ENCODE measurements around the gene STXBP5L.
"Not testable (repeated sequence)": the region's sequence is repeated elsewhere in the genome, so short reads cannot be mapped to it uniquely, and the experiment has no call there.

The STXBP5L gene

DNA sequence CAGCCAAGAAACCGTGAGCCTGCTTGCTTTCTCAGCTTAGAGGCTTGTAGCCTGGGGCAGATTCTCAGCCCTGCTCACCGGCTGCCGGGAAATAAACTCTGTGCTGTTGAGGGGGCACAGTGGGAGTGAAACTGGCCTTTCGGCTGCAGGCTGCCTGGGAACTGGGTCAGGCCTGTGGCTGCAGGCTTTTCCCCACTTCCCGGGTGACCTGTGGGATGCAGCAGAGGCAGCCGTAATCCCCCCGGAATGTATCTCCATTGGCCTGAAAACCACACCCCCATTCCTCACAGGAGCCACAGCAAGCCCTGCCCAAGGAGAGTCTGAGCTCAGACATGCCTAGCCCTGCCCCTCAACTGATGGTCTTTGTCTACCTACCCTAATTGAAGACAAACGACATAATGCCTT, 110.9 kb downstream of the STXBP5L start:
- DNase-seq (ENCODE audit: low spot score), result no peak

DNA sequence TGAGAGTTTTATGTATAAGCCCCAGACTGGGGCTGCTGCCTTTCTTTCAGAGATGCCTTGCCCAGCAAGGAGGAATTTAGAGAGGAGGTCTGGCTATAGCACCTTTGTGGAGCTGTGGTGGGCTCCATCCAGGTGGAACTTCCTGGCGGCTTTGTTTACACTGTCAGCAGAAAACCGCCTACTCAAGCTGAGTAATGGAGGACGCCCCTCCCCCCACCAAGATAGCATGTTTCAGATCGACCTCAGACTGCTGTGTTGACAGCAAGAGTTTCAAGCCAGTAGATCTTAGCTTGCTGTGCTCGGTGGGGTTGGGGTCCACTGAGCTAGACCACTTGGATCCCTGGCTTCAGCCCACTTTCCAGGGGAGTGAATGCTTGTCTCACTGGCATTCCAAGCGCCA, 155.6 kb downstream of the STXBP5L start:
- DNase-seq (ENCODE audit: low spot score), result no peak

GRCh38 chr3:121064121-121064520, 156.1 kb downstream of the STXBP5L start:
- DNase-seq (ENCODE audit: low spot score), result no peak

DNA sequence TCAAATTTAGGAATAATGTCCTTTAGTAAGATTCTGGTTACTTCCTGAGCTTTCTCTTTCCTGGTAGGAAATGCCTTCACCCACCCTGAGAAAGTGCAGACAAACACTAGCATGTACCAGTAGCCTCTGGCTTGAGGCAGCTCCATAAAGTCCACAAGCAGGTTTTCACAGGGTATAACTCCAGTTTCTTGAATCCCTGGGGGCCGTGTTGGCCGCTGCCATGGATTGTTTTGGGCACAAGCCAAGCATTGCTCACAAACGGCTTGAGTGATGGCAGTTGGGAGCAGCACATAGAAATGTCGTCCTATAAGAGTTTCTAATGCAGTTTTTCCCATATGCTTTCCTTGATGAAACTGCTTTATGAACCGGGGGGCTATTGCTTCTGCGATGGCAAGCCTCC, 164.1 kb downstream of the STXBP5L start:
- DNase-seq (ENCODE audit: low spot score), result peak; percentile 7

DNA sequence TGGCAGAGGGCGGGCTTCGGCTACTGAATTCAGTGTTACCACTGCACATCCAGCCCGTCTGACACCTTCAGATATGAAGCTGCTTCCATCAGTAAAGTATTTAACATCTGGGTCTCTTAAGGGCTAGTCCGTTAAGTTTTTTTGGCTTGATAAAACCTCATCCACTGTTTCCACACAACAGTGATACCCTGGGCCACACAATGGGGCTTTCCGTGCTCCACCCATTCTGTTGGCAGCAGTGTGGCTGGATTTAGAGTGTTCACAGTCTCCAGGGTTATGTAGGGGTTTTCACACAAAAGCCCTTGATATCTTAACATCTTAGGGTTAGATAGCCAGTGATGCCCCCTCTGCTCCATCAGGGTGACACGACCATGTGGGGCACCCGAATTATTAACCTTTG, 165.0 kb downstream of the STXBP5L start:
- DNase-seq (ENCODE audit: low spot score), result no peak

DNA sequence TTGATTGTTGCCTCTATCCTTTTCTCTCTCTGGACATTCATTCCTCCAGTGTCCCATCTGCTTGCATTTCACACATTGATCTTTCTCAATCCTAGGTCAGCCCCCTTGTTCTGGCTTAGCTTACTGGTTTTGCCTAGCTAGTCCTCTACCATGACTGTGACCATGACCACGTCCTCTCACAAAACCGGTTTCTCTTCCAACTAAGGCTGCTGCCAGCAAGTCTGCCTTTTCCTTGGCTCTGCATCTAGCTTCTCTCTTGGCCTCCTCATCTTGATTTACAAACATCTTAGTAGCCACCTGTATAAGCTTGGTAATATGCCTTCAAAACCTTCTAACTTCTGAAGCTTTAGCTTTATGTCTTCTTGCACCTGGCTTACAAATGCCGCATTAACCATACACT, 167.2 kb downstream of the STXBP5L start:
- DNase-seq (ENCODE audit: low spot score), result no peak

DNA sequence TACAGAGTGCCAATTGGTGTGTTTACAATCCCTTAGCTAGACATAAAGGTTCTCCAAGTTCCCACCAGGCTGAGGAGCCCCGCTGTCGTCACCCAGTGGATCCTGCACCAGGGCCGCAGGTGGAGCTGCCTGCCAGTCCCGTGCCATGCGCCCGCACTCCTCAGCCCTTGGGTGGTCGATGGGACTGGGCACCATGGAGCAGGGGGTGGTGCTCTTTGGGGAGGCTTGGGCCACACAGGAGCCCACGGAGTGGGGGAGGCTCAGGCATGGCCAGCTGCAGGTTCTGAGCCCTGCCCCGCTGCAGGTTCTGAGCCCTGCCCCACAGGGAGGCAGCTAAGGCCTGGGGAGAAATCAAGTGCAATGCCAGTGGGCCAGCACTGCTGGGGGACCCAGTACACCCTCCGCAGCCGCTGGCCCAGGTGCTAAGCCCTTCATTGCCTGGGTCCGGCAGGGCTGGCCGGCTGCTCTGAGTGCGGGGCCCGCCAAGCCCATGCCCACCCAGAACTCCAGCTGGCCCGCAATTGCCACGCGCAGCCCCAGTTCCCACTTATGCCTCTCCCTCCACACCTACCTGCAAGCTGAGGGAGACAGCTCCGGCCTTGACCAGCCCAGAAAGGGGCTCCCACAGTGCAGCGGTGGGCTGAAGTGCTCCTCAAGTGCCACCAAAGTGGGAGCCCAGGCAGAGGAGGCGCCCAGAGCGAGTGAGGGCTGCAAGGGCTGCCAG, 170.5 kb downstream of the STXBP5L start:
- not testable (repeated sequence) for DNase-seq (ENCODE audit: low spot score)

DNA sequence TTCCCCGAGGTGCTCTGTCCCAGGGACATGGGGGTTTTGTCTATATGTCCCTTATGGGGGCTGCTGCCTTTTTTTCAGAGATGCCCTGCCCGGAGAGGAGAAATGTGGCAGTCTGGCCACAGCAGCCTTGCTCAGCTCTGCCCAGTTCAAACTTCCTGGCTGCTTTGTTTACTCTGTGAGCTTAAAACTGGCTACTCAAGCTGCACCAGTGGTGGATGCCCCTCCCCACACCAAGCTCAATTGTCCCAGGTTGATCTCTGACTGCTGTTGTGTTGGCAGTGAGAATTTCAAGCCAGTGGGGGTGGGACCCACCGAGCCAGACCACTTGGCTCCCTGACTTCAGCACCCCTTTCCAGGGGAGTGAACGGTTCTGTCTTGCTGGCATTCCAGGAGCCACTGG, 188.9 kb downstream of the STXBP5L start:
- no peak for DNase-seq (ENCODE audit: low spot score)

DNA sequence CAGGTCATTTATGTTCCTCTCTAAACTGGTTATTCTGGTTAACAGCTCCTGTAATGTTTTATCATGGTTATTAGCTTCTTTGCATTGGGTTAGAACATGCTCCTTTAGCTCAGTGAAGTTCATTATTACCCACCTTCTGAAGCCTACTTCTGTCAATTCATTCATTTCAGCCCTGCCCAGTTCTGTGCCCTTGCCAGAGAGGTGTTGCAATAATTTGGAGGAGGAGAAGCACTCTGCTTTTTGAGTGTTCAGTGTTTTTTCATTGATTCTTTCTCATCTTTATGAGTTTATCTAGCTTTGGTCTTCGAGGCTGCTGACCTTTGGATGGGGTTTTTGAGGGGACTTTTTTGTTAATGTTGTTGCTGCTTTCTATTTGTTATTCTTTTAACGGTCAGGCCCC, 203.1 kb downstream of the STXBP5L start:
- DNase-seq (ENCODE audit: low spot score), result not testable (repeated sequence)

GRCh38 chr3:121111914-121112612, 204.1 kb downstream of the STXBP5L start:
- DNase-seq (ENCODE audit: low spot score), result no peak

DNA sequence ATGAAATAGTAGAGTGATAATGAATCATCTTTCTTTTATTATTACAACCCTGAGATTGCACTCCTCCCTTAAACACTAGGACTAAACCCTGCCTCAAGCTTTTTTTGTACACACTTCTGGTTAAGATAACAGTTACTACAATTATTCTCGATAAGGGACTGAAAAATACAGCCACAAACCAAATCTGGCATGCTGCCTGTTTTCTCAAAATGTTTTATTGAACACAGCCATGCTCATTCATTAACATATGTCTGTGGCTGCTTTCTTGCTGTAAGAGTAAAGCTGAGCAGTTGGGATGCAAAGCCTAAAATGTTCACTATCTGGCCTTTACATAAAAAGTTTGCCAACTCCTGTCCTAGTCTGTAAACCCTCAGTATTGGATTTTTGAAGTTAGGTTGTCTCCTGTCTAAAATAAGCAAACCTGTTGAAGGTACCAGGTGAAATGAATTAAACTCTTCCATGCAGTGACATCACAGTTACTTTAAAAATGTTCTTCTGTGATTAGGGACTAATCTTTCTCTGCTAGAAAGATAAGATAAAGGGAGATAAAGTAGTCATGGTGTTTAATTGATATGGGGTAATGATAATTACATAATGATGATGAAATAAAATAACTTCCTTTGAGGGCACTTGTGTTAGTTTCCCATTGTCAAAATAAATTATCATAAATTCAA, 218.2 kb downstream of the STXBP5L start:
- no peak for DNase-seq (ENCODE audit: low spot score)

DNA sequence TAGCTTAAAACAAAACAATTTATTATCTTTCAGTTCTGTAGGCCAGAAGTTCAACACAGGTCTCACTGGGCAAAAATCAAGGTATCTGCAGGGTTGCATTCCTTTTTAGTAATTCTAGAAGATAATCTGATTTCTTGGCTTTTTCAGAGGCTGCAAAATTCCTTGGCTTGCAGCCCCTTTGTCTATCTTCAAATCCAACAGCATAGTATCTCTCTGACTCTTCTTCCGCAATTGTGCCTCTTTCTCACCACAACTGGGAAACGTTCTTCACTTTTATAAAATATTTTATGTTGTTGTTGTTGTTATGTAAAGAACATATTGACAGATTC, 218.7 kb downstream of the STXBP5L start:
- no peak for DNase-seq (ENCODE audit: low spot score)

DNA sequence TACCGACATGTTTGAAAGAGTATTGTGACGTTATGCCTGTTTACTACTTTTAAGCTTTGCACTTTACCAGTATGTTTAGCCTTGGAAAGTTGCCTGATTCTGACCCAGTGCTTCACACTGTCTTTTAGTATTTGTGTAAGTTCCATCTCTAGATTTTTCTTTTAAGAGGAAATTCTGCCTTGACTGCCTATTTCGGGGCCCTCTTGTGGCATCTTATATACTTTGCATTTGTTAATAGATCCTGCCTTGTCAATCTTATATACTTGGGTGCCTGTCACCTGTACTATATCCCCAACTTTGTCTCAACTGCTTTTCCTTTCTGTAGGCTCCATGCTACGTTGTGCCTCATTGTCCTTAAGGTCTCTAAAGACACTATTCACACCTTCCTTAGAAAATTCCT, 244.6 kb downstream of the STXBP5L start:
- DNase-seq (ENCODE audit: low spot score), result no peak

DNA sequence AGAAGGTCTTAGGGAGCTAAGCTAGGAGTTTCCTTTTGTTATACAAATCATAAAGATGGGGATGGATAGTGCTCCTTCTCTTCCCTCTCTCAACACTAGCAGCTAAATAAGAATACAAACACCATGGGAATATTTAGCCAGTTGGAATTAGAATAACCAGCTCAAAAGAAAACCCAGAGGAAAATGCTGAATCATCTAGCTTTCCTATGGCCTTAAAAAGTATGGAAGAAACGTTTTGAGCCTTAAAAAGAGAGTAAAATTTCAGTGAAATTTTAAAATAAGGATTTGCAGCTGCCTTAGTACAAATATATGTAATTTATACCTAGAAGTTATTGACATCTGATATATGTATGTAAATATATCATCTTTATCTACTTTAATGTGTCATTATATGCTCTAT, 245.8 kb downstream of the STXBP5L start:
- DNase-seq (ENCODE audit: low spot score), result no peak

DNA sequence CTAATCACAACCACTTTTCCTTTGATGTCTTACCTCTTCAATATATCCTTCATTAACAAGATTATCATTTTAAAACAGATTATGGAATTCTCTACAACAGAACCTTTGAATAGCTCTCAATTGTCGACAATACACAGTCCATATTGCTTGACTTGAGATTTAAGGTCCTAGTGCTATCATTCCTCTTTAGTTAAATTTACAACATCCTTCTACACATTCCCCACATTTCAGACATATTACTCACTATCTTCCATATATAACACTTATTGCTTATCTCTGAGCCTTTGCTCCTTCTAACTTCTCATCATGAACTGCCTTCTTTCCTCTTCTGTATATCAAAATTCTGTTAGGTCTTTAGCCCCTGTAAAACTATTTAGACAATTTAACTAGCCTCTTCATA, 247.0 kb downstream of the STXBP5L start:
- DNase-seq (ENCODE audit: low spot score), result no peak

DNA sequence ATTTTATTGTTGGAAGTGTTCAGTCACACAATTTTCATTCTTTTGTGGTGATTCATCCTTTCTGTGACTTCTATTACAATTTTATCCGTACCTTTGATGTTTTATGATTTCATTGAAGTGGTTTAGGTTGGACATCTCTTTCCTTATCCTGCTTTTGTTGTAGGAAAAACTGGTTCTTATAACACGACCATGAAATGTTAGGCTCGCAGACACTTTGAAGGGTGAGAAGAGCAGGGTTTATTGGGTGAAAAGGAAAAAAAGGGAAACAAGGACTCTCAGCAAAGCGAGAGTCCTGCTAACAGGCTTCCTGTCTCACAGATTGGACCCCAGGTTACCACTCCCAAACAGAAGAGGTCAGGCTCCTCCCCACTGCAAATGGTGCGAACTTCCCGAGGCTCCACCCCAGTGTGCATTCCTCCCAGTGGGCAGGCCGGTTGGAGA, 257.4 kb downstream of the STXBP5L start:
- peak; percentile 10 for DNase-seq (ENCODE audit: low spot score)

DNA sequence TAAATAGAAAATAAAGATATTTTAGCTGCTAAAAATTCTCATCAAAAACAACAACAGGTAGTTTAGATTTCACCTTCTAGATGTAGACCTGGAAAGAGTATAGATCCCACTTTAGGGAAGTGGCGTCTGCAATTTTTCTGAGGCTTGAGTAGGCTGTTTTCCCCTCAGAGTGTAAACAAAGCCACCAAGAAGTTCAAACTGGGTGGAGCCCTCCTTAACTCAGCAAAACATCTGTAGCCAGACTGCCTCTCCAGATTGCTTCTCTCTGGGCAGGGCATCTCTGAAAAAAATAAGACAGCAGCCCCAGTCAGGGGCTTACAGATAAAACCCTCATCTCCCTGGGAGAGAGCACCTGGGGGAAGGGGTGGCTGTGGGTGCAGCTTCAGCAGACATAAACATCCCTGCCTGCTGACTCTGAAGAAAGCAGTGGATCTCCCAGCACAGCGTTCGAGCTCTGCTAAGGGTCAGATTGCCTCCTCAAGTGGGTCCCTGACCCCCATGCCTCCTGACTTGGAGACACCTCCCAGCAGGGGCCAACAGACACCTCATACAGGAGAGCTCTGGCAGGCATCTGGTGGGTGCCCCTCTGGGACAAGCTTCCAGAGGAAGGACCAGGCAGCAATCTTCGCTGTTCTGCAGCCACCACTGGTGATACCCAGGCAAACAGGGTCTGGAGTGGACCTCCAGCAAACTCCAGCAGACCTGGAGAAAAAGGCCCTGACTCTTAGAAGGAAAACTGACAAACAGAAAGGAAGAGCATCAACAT, 259.6 kb downstream of the STXBP5L start:
- DNase-seq (ENCODE audit: low spot score), result no peak

DNA sequence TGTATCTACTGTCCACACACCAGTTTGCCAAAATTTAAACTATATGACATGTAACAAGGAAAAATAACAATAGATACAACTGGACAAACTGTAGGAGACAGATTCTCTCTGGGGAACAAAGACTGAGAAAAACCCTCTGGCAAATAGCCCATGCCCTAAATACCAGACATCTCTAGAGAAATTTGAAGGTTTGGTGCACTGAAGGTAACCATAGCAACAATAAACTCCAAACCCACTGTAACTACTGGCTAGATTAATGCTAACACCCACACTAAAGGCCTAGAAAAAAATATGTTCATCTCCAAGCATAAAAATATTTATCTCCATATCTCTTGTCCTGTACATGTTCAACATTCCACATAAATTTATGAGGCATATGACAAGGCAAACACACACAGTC, 267.1 kb downstream of the STXBP5L start:
- no peak for DNase-seq (ENCODE audit: low spot score)

DNA sequence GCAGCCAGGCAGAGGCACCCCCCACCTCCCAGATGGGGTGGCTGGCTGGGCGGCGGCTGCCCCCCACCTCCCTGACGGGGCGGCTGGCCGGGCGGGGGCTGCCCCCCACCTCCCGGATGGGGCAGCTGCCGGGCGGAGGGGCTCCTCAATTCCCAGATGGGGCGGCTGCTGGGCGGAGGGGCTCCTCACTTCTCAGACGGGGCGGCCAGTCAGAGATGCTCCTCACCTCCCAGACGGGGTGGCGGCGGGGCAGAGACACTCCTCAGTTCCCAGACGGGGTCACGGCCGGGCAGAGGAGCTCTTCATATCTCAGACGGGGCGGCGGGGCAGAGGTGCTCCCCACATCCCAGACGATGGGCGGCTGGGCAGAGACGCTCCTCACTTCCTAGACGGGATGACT, 282.6 kb downstream of the STXBP5L start:
- not testable (repeated sequence) for DNase-seq (ENCODE audit: low spot score)

GRCh38 chr3:121202573-121202972, 294.6 kb downstream of the STXBP5L start:
- no peak for DNase-seq (ENCODE audit: low spot score)

- no peak for DNase-seq (ENCODE audit: low spot score)
These were observed 315.1 kb downstream of the STXBP5L start for GRCh38 chr3:121223116-121223515.

GRCh38 chr3:121228971-121229370, 321.0 kb downstream of the STXBP5L start:
- no peak for DNase-seq (ENCODE audit: low spot score)

DNA sequence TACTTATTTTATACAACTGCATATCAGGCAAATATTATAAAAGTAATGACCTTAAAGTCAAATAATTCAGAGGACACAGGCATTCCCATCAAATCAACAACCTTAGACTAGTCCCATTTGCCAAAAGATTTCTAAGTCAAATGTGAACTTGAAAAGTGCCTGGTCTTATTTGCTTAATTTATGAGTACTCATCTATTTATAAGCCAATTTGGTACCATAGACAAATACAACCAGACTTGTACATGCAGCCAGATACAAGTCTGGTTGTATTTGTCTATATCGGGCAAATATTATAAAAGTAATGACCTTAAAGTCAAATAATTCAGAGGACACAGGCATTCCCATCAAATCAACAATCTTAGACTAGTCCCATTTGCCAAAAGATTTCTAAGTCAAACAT, 322.2 kb downstream of the STXBP5L start:
- not testable (repeated sequence) for DNase-seq (ENCODE audit: low spot score)

Measured in COLO829 (cell line).